Endothelial cell of umbilical vein (primary cell): Measurements from ENCODE around the gene GGPS1.

Experiments used
- EZH2 ChIP-seq: IDR thresholded peaks from 2 replicates; pipeline ENCODE4 v1.6.1; 2012; ENCODE audit warnings: borderline replicate concordance, low read depth, mild to moderate bottlenecking, moderate library complexity, low read length, inconsistent platforms; ENCODE audit not compliant: severe bottlenecking
- FOS ChIP-seq: IDR thresholded peaks from 2 replicates; pipeline ENCODE4 v1.6.1; 2011; ENCODE audit warnings: mild to moderate bottlenecking, low read length, moderate library complexity, borderline replicate concordance; ENCODE audit not compliant: insufficient read depth
- JUN ChIP-seq: IDR thresholded peaks from 2 replicates; pipeline ENCODE4 v1.6.1; 2011; ENCODE audit warnings: borderline replicate concordance, low read depth; ENCODE audit not compliant: insufficient read length, insufficient read depth
- MYC ChIP-seq: IDR thresholded peaks from one replicate; pipeline ENCODE4 v1.6.1; 2011; ENCODE audit warnings: mild to moderate bottlenecking, low read depth, low read length
- POLR2A ChIP-seq: IDR thresholded peaks from 2 replicates; pipeline ENCODE4 v1.6.1; 2012; ENCODE audit warnings: low read depth, mild to moderate bottlenecking, control low read depth, low read length
- POLR2AphosphoS5 ChIP-seq: IDR thresholded peaks from 2 replicates; pipeline ENCODE4 v1.6.1; 2012; ENCODE audit warnings: low read depth, mild to moderate bottlenecking, control low read depth, low read length, moderate library complexity; ENCODE audit not compliant: insufficient read depth
- TF ChIP-seq, protein P1 (sequence below), 2 donors: IDR thresholded peaks; 1 replicate in 1 of 2; 2 replicates in 1 of 2; pipeline ENCODE4 v1.5.1; 2011; ENCODE audit warnings: low read length in 2 of 2, mild to moderate bottlenecking in 2 of 2, moderate library complexity in 2 of 2, control low read depth in 1 of 2, inconsistent platforms in 1 of 2, low read depth in 1 of 2; ENCODE audit not compliant: insufficient read depth in 1 of 2; ENCODE audit errors: extremely low read depth in 1 of 2
- TF ChIP-seq, protein P2 (sequence below): IDR thresholded peaks from 2 replicates; pipeline ENCODE4 v1.6.1; 2011; ENCODE audit not compliant: insufficient read depth, insufficient read length

DNA sequence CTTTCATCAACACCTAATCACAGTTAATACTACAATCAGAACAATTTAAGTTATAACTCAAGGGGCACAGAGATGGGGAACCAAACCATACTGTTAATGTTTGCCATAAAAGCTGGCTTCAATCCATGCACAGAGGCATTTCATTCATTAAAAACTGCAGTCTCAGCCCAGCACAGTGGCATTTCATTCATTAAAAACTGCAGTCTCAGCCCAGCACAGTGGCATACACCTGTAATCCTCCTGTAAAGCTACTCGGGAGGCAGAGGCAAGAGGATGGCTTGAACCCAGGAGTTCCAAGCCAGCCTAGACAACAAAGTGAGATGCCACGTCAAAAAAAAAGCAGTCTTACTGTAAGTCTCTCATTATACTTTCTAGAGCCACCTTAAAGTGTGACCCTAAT, 29.6 kb upstream of the GGPS1 start:
- TF ChIP-seq, protein P1, sequence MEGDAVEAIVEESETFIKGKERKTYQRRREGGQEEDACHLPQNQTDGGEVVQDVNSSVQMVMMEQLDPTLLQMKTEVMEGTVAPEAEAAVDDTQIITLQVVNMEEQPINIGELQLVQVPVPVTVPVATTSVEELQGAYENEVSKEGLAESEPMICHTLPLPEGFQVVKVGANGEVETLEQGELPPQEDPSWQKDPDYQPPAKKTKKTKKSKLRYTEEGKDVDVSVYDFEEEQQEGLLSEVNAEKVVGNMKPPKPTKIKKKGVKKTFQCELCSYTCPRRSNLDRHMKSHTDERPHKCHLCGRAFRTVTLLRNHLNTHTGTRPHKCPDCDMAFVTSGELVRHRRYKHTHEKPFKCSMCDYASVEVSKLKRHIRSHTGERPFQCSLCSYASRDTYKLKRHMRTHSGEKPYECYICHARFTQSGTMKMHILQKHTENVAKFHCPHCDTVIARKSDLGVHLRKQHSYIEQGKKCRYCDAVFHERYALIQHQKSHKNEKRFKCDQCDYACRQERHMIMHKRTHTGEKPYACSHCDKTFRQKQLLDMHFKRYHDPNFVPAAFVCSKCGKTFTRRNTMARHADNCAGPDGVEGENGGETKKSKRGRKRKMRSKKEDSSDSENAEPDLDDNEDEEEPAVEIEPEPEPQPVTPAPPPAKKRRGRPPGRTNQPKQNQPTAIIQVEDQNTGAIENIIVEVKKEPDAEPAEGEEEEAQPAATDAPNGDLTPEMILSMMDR (IDR thresholded peaks at IDR 0.05; ENCODE audit: extremely low read depth in 1 of 2, insufficient read depth in 1 of 2, low read depth in 1 of 2, low read length in 2 of 2): no peak
- TF ChIP-seq POLR2AphosphoS5: no peak
- no peak for TF ChIP-seq EZH2
- no peak for TF ChIP-seq JUN
- TF ChIP-seq POLR2A: no peak
- TF ChIP-seq, protein P2, sequence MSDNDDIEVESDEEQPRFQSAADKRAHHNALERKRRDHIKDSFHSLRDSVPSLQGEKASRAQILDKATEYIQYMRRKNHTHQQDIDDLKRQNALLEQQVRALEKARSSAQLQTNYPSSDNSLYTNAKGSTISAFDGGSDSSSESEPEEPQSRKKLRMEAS: no peak
- no peak for TF ChIP-seq MYC
- TF ChIP-seq FOS: no peak
